ENCODE results near the gene BMERB1.

BMERB1 gene

DNA sequence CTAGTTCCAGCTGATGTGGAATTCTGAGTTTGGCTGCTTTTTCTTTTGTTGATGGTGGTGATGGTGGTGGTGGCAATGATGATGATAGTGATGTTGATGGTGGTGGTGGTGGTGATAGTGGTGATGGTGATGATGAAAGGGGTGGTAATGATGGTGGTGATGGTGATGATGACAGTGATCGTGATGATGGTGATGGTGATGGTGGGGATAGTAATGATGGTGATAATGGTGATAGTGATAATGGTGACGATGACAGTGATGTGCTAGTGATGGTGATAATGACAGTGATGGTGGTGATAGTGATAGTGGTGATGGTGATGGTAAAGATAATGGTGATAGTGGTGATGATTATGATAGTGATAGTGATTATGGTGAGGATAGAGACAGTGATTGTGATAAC is 61.5 kb downstream of the BMERB1 start:
- Histone ChIP-seq H3K9ac (ENCODE audit: low read length in 2 of 2) (no peak overlapping the region), H3K36me3 (ENCODE audit: control insufficient read depth in 2 of 2, insufficient read depth in 2 of 2, low read length in 2 of 2) (no peaks in the 10 kb centered on the region), H3K27me3 (ENCODE audit: control insufficient read depth in 1 of 2, insufficient read depth in 2 of 2, low read length in 2 of 2) (no peaks in the 10 kb centered on the region), H3K27ac (ENCODE audit: low read length) (no peak overlapping the region), H3K4me1 (ENCODE audit: control insufficient read depth, insufficient read depth, low read length) (peaks cover 5% of the 10 kb centered on the region), H3K9me3 (ENCODE audit: control insufficient read depth in 2 of 2, low read length in 2 of 2) (no peaks in the 10 kb centered on the region), H3K4me3 (ENCODE audit: low read length in 2 of 2) (no peak overlapping the region)

DNA sequence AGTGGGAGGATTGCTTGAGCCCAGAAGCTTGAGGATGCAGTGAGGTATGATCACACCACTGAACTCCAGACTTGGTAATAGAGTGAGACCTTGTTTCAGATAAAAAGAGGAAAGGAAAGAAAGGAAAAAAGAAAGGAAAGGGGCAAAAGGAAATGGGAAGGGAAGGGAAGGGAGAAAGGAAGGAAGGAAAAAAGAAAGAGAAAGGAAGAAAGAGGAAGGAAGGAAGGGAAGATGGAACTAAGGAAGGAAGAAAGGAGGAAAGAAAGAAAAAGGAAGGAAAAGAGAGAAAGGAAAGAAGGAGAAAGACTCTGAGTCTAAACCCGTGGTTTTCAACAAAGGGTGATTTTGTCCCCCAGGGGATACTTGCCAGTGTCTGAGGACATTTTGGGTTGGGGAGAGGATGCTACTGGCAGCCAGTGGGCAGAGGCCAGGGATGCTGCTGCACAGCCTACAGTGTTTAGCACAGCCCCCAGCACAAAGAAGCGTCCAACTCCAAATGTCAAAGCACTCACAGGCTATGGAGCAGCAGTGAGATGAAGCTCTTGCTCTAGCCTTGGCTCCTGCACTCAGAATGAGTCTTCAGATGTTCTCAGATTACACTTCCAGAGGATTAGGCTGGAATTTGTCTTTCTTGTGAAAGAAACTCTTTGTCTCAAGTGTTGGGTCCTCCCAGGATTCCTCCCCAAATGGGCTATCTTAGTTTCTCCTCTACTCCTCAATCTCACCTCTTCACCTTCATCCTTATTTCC is 64.2 kb downstream of the BMERB1 start:
- Histone ChIP-seq H3K4me1 (ENCODE audit: control insufficient read depth, insufficient read depth, low read length) (peaks cover 5% of the 10 kb centered on the region), H3K27ac (ENCODE audit: low read length) (no peak overlapping the region), H3K9me3 (ENCODE audit: control insufficient read depth in 2 of 2, low read length in 2 of 2) (no peaks in the 10 kb centered on the region), H3K36me3 (ENCODE audit: control insufficient read depth in 2 of 2, insufficient read depth in 2 of 2, low read length in 2 of 2) (no peaks in the 10 kb centered on the region), H3K4me3 (ENCODE audit: low read length in 2 of 2) (no peak overlapping the region), H3K9ac (ENCODE audit: low read length in 2 of 2) (no peak overlapping the region), H3K27me3 (ENCODE audit: control insufficient read depth in 1 of 2, insufficient read depth in 2 of 2, low read length in 2 of 2) (no peaks in the 10 kb centered on the region)

DNA sequence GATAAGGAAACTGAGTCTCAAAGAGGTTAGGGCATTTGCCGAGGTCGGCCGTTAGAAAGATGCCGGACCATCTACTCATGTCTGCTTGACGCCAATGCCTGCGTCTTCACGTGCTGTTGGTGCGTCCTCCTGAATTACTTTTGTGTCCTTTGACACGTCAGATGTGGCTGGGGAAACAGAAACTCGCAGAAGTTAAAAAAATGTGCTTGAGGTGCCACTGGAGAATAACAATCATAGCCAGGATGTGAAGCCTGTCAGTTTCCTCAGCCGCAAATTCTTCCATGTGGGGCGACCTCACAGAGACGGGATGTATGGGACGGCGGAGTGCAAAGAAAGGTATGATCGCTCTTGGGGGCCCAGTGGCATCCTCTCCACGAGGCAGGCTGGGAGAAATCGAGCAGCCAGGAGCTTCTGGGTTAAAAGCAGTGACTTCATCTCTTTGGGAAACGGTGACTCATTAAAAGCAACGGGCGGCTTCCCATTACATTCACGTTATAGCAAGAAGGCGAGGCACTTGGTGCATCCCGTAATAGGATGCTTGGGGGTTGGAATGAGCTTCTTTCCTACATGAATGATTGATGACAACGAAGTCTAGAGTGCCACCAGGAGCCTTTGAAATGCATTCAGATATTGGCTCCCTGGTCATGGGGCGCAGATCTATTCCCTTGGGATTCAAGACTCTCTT is 67.8 kb downstream of the BMERB1 start:
- Histone ChIP-seq H3K9ac (ENCODE audit: low read length in 2 of 2) (no peak overlapping the region), H3K9me3 (ENCODE audit: control insufficient read depth in 2 of 2, low read length in 2 of 2) (no peaks in the 10 kb centered on the region), H3K4me3 (ENCODE audit: low read length in 2 of 2) (no peak overlapping the region), H3K27ac (ENCODE audit: low read length) (no peak overlapping the region), H3K36me3 (ENCODE audit: control insufficient read depth in 2 of 2, insufficient read depth in 2 of 2, low read length in 2 of 2) (no peaks in the 10 kb centered on the region), H3K4me1 (ENCODE audit: control insufficient read depth, insufficient read depth, low read length) (peaks cover under 1% of the 10 kb centered on the region), H3K27me3 (ENCODE audit: control insufficient read depth in 1 of 2, insufficient read depth in 2 of 2, low read length in 2 of 2) (no peaks in the 10 kb centered on the region)

DNA sequence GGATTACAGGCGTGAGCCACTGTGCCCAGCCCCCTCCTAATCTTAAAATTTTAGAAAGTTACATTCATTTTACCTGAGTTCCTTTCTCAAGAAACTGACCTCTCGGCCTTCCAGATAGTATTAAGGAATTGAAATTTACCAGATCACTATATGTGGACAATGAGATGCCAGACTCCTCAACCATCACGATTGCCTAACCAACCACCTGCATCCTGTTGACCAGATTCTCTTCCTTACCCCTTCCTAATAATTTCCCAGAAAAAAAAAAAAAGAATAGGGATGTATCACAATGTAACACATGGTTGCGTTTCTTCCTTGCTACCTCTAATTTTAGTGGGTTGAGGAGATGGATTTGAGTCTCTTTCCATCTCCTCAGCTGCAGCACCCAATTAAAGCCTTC is 72.1 kb downstream of the BMERB1 start:
- H3K27ac ChIP-seq (ENCODE audit: low read length): no peak overlapping the region

DNA sequence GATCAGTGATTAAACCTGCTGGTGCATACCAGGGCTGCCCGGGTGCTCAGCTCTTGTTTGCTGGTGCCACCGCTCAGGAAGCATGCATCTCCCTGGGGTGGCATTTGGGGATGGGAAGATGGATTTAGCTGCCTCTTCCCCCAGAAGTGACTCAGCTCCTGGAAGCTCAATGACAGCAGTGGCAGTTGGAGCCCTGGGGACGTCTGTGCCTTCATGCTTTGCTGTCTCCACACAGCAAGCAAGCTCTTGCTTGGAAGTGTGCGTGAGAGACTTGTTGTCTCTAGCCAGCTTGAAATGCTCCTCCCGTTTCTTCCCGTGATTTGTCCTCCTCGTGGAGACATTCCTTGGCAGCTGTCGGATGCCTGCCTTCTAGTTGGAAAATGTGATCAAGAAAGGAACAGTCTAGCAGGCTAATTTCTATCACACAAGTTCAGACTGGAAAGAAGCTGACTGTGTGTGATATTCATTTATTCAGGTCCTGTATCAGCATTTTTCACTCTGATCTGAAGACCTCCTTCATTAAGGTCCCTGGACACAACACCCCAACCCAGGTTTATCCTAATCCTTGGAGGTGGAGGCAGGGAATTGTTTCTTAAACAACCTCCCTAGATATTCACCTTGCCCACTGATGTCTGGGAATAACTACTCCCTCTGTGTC is 73.0 kb downstream of the BMERB1 start:
- no peaks in the 10 kb centered on the region for H3K9me3 ChIP-seq (ENCODE audit: control insufficient read depth in 2 of 2, low read length in 2 of 2)
- H3K36me3 ChIP-seq (ENCODE audit: control insufficient read depth in 2 of 2, insufficient read depth in 2 of 2, low read length in 2 of 2): no peaks in the 10 kb centered on the region
- H3K27ac ChIP-seq (ENCODE audit: low read length): no peak overlapping the region
- H3K4me1 ChIP-seq (ENCODE audit: control insufficient read depth, insufficient read depth, low read length): no peaks in the 10 kb centered on the region
- H3K27me3 ChIP-seq (ENCODE audit: control insufficient read depth in 1 of 2, insufficient read depth in 2 of 2, low read length in 2 of 2): no peaks in the 10 kb centered on the region
- H3K9ac ChIP-seq (ENCODE audit: low read length in 2 of 2): no peak overlapping the region
- H3K4me3 ChIP-seq (ENCODE audit: low read length in 2 of 2): peak overlapping the region in 1 of 2 donors; percentile 8

More for the DNA sequence above, 72.1 kb downstream of the BMERB1 start:
- no peaks in the 10 kb centered on the region for H3K4me1 ChIP-seq (ENCODE audit: control insufficient read depth, insufficient read depth, low read length)
- no peaks in the 10 kb centered on the region for H3K27me3 ChIP-seq (ENCODE audit: control insufficient read depth in 1 of 2, insufficient read depth in 2 of 2, low read length in 2 of 2)
- H3K9me3 ChIP-seq (ENCODE audit: control insufficient read depth in 2 of 2, low read length in 2 of 2): no peaks in the 10 kb centered on the region
- H3K4me3 ChIP-seq (ENCODE audit: low read length in 2 of 2): no peak overlapping the region
- no peak overlapping the region for H3K9ac ChIP-seq (ENCODE audit: low read length in 2 of 2)
- no peaks in the 10 kb centered on the region for H3K36me3 ChIP-seq (ENCODE audit: control insufficient read depth in 2 of 2, insufficient read depth in 2 of 2, low read length in 2 of 2)

- Histone ChIP-seq H3K27ac (ENCODE audit: low read length) (no peak overlapping the region), H3K27me3 (ENCODE audit: control insufficient read depth in 1 of 2, insufficient read depth in 2 of 2, low read length in 2 of 2) (no peaks in the 10 kb centered on the region), H3K4me3 (ENCODE audit: low read length in 2 of 2) (no peak overlapping the region), H3K4me1 (ENCODE audit: control insufficient read depth, insufficient read depth, low read length) (no peaks in the 10 kb centered on the region), H3K9me3 (ENCODE audit: control insufficient read depth in 2 of 2, low read length in 2 of 2) (no peaks in the 10 kb centered on the region), H3K36me3 (ENCODE audit: control insufficient read depth in 2 of 2, insufficient read depth in 2 of 2, low read length in 2 of 2) (no peaks in the 10 kb centered on the region), H3K9ac (ENCODE audit: low read length in 2 of 2) (no peak overlapping the region)
These were observed 73.7 kb downstream of the BMERB1 start for GRCh38 chr16:15507959-15508627.

DNA sequence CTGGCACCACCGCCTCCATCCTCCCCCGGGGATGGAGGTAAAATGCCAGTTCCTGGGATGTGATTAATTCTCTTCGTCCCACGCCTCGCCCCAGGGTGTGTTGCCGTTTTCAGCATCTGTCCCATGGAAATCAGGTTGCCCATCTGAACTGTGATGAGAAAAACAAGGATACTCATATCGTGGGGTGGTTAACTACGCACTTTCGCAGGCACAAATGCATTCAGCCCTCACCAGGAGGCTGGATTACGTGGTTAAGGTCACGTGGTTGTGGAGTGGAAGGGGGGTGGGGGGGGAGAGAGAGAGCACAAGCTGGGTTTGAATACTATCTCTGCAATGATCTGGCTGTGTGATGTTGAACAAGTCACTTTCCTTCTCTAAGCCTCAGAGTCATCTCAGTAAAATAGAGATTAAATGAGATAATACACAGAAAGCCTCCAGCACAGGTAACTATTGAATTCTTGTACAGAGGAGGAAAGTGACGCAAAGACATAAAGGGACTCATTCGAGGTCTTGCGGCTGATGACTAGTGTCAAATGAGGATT is 74.7 kb downstream of the BMERB1 start:
- Histone ChIP-seq H3K27ac (ENCODE audit: low read length) (no peak overlapping the region), H3K4me1 (ENCODE audit: control insufficient read depth, insufficient read depth, low read length) (no peaks in the 10 kb centered on the region), H3K9me3 (ENCODE audit: control insufficient read depth in 2 of 2, low read length in 2 of 2) (no peaks in the 10 kb centered on the region), H3K4me3 (ENCODE audit: low read length in 2 of 2) (no peak overlapping the region), H3K36me3 (ENCODE audit: control insufficient read depth in 2 of 2, insufficient read depth in 2 of 2, low read length in 2 of 2) (no peaks in the 10 kb centered on the region), H3K9ac (ENCODE audit: low read length in 2 of 2) (no peak overlapping the region), H3K27me3 (ENCODE audit: control insufficient read depth in 1 of 2, insufficient read depth in 2 of 2, low read length in 2 of 2) (no peaks in the 10 kb centered on the region)

GRCh38 chr16:15509593-15510535 is 75.5 kb downstream of the BMERB1 start:
- Histone ChIP-seq H3K36me3 (ENCODE audit: control insufficient read depth in 2 of 2, insufficient read depth in 2 of 2, low read length in 2 of 2) (no peaks in the 10 kb centered on the region), H3K27me3 (ENCODE audit: control insufficient read depth in 1 of 2, insufficient read depth in 2 of 2, low read length in 2 of 2) (no peaks in the 10 kb centered on the region), H3K27ac (ENCODE audit: low read length) (no peak overlapping the region), H3K9me3 (ENCODE audit: control insufficient read depth in 2 of 2, low read length in 2 of 2) (no peaks in the 10 kb centered on the region), H3K4me1 (ENCODE audit: control insufficient read depth, insufficient read depth, low read length) (no peaks in the 10 kb centered on the region), H3K4me3 (ENCODE audit: low read length in 2 of 2) (no peak overlapping the region), H3K9ac (ENCODE audit: low read length in 2 of 2) (no peak overlapping the region)

- H3K9ac ChIP-seq (ENCODE audit: low read length in 2 of 2): no peak overlapping the region
- H3K4me1 ChIP-seq (ENCODE audit: control insufficient read depth, insufficient read depth, low read length): no peaks in the 10 kb centered on the region
- H3K27ac ChIP-seq (ENCODE audit: low read length): no peak overlapping the region
- no peaks in the 10 kb centered on the region for H3K27me3 ChIP-seq (ENCODE audit: control insufficient read depth in 1 of 2, insufficient read depth in 2 of 2, low read length in 2 of 2)
- no peaks in the 10 kb centered on the region for H3K9me3 ChIP-seq (ENCODE audit: control insufficient read depth in 2 of 2, low read length in 2 of 2)
- H3K36me3 ChIP-seq (ENCODE audit: control insufficient read depth in 2 of 2, insufficient read depth in 2 of 2, low read length in 2 of 2): peaks cover 0 to 9% of the 10 kb centered on the region in 2 donors
- no peak overlapping the region for H3K4me3 ChIP-seq (ENCODE audit: low read length in 2 of 2)
These were observed 76.6 kb downstream of the BMERB1 start for GRCh38 chr16:15510992-15511391.
